Left renal pelvis (tissue), 4 donors: ENCODE measurements around the gene GDF10. TPM values are rescaled to one million over a fixed set of nuclear protein-coding genes. Genes with fewer than 3 reads are reported as not detected.

Experiments used
- DNase-seq, 4 donors: peaks; one replicate each; pipeline ENCODE4 v3.0.0-alpha.2; 2013; ENCODE audit warnings: low read depth in 4 of 4, low spot score in 3 of 4
- polyA plus RNA-seq, 4 donors: library from polyadenylated mRNA; unstranded; fragments of 120-200 nt; gene quantifications; one replicate each; pipeline ENCODE4 v1.2.1, GENCODE V29; 2013; ENCODE audit not compliant: insufficient read length in 4 of 4

GDF10 gene
- polyA plus RNA-seq, 4 donors, result 1.1 to 6.1 (median 2.9) TPM

GRCh38 chr10:47331491-47331890 lies 31.5 kb downstream of the GDF10 start:
- DNase-seq, result no peak

DNA sequence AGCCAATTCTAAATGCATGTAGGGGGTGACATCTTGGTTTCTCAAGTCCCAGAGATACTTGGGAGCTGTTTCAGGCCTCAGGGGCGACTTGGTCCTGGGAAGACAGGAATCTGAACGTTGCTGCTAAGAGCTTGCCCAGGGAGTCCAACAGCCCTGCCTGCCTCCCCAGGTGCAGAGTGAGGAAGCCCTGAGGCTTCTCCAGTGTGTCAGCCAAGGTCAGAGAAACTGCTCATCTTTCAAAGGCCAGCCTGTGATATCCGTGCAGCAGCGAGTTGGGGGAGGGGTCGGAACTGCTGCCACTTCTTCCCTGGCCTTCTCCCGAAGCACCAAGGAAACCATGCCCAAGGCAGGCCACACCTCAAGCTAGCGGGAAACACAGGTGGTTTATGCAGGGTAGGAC lies 32.0 kb downstream of the GDF10 start:
- no peak for DNase-seq

- DNase-seq, result no peak
These were observed 32.4 kb downstream of the GDF10 start for GRCh38 chr10:47332371-47332770.

GRCh38 chr10:47332946-47333345 lies 32.9 kb downstream of the GDF10 start:
- DNase-seq, result no peak

- DNase-seq, result no peak
These were observed 33.5 kb downstream of the GDF10 start for GRCh38 chr10:47333532-47333931.

DNA sequence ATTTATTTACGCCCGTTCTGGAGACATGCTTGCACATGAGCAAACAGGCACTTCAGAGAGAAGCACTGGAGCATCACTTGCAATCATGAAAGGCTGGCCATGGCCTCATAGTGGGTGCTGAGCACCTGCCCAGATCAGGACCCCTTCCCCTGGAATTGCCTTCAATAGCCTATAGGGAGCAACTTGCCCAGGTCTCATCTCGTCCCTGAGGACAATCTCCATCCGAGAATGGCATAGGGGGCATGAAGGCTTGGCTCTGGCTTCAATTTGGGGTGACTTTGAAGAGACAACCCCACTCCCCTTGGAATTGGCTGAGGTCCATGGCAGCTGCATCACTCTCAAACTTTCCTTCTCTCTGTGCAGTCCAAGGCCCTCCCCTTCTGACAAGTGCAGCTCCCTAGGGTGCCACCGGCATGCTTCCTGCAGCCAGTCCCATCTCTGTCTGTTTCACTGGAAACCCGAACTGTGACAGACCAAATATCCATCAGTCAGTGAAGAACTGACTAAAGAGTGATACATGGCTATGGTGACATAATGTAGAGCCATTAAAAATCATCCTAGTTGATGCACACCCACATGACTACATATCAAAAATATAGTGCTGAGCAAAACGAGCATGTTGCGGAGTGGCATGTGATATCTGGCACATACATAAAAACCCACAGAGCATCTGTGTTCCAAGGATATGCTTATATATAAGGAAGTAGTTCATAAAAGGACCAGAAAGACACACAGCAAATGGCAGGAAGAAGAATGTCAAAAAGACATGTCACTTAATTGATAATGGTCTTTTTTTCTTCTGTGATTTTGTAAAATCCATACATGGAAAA lies 34.7 kb downstream of the GDF10 start:
- no peak for DNase-seq

DNA sequence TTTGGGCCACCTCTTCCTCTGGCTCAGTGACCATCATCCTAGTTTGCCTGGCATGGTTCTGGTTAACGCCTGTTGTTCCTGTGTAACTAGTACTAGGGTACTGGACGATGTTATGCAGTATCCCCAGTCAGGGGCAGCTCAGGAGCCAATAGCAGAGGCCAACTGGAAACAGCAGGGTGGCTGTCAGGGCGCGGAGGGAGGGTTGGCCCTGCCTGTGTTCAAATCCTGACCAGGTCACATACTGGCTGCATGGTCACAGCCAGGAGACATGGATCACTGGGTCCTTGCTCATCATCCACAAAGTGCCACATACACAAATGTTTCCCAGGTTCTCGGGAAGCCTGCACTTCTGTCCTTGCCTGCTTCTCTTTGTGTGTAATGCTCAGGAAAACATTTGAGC lies 35.9 kb downstream of the GDF10 start:
- DNase-seq, result no peak

DNA sequence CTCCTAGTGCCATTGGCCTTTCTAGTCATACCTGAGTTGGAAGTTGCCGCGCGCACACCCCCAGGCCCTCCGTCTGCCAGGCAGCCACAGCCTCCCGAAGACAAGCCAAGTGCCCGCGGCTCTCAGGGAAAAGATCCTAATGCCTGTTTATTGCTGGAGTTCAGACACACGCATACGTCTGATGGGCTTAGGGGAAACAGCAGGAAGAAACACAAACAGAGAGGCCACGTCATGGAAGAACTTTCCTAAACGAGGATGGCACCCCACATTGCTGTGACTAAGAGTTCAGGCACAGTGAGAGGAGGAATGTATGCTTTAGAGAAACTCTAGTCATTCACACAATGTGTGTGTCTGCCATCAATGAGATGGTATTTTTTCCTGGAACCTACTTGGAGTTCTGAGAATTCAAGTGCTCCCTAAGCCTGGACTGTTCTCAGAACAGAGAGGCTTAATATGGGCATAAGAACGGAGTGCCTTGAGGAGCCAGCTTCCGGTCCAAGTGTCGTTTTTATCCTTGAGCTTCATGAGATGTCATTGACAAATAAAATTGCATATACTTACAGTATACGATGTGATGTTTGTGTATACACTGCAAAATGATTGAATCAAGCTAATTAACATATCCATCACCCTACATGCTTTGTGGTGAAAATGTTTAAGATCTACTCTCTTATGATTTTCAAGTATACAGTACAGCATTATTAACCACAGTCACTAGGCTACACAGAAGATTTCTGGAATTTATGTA lies 36.6 kb downstream of the GDF10 start:
- DNase-seq, result no peak

- no peak for DNase-seq
These were observed 37.3 kb downstream of the GDF10 start for GRCh38 chr10:47337310-47337709.

DNA sequence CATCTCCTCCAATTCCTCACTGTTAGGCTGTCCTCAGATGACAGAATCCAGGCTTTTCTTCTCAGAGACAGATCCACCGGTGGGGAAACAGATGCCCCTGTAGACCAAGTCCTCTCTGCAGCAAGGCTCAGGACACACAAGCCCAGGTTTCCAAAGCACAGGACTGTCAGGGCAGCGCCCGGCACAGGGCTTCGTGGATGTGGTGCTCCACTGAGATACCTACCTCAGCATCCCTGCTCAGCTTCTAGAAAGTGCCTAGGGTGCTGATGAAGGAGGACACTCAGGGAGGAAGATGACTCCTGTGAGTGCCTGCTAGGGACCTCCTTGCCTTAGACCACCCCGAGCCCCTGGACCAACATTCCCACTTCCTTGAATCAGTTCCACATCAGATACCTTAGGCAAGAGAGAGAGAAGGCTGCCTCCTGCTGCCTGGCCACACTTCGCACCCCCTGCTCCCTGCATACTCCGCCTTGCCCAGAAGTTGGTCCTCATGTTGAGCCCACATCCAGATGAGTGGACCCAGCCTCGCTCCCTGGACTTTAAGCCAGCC lies 39.3 kb downstream of the GDF10 start:
- no peak for DNase-seq

- no peak for DNase-seq
These were observed 40.0 kb downstream of the GDF10 start for GRCh38 chr10:47339759-47340607.

DNA sequence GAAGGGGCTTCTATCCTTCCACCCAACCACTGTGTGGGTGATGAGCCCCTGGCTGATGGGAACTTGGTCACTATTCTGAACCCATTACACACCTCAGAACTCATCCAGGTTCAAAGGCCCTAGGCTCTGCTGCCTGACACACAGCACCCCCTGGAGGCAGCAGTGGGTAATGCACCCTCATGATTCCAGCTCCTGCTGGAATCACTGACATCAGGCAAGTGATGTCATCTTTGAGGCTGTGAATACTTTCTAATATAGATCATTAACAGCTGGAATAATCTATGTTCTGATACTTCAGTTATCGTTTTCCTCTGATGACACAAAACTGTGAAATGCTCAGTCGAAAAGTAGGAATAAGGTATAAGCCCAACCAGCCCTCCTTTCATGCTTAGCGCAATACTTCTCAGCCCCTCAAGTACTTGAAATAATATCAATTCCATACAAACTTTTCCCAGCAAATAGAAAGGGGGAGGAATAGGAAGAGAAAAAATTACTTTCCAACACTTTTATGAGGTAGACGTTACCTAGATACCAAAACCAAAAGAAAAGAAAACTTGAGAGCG lies 40.7 kb downstream of the GDF10 start:
- DNase-seq, result peak; percentile 14 to 22 (median 20)

GRCh38 chr10:47344996-47345870 lies 45.2 kb downstream of the GDF10 start:
- no peak for DNase-seq

DNA sequence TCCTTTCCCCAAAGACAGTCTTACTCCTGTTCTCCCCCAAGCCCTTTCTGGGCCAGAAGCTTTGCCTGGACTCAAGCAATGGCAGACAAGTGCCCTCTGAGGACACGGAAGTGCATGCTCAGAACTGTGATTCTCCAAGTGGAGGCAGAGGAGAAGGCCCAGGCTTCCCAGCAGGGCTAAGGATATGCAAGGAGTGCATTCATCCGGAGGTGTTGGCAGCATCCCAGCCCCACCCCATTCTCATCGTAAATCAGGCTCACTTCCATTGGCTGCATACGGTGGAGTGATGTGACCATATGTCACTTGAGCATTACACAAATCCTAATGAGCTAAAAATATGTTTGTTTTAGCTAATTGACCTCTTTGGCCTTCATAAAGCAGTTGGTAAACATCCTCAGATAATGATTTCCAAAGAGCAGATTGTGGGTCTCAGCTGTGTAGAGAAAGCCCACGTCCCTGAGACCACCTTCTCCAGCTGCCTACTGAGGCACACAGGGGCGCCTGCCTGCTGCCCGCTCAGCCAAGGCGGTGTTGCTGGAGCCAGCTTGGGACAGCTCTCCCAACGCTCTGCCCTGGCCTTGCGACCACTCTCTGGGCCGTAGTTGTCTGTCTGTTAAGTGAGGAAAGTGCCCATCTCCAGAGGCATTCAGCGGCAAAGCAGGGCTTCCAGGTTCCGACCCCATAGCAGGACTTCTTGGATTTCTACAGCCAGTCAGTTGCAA lies 46.7 kb downstream of the GDF10 start:
- DNase-seq, result no peak

DNA sequence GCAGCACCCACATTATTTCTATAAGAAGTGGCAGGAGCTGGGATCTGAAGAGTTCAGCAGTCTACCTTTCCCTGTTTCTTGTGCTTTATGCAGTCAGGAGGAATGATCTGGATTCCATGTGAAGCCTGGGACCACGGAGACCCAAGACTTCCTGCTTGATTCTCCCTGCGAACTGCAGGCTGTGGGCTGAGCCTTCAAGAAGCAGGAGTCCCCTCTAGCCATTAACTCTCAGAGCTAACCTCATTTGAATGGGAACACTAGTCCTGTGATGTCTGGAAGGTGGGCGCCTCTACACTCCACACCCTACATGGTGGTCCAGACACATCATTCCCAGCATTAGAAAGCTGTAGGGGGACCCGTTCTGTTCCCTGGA lies 47.3 kb downstream of the GDF10 start:
- no peak for DNase-seq

DNA sequence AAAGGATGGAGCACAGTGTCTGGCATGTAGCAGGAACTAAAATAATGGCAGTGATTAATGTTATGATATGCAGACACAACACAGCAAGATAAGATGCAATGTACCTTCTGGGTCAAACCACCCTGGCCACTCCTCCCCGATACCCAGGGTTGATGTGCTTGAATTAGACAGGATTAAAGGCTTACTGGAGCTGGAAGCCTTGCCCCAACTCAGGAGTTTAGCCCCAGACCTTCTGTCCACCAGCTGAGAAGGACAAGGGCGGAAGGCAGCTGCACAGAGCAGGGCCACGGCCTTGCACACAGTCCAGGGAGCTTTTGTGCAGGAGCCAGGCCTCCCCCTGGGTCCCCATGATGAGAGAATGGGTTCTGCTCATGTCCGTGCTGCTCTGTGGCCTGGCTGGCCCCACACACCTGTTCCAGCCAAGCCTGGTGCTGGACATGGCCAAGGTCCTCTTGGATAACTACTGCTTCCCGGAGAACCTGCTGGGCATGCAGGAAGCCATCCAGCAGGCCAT lies 48.2 kb downstream of the GDF10 start, which contains the start of gene RBP3:
RBP3 (plus strand) TSS at position 226 of the 514 bp plus-strand sequence; CDS start at position 348, 122 bp downstream.
- no peak for DNase-seq

- DNase-seq, result no peak
These were observed 48.9 kb downstream of the GDF10 start for GRCh38 chr10:47348661-47349470.

DNA sequence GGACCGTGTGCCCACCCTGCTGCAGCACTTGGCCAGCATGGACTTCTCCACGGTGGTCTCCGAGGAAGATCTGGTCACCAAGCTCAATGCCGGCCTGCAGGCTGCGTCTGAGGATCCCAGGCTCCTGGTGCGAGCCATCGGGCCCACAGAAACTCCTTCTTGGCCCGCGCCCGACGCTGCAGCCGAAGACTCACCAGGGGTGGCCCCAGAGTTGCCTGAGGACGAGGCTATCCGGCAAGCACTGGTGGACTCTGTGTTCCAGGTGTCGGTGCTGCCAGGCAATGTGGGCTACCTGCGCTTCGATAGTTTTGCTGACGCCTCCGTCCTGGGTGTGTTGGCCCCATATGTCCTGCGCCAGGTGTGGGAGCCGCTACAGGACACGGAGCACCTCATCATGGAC lies 49.5 kb downstream of the GDF10 start:
- DNase-seq, result no peak
